ENCODE results near the gene SCN8A.

The SCN8A gene

GRCh38 chr12:51676875-51677274 lies 85.8 kb downstream of the SCN8A start:
- no peak overlapping the region for H3K4me3 Mint-ChIP-seq
- no peaks in the 10 kb centered on the region for H3K36me3 Mint-ChIP-seq (ENCODE audit: low read depth)
- H3K27ac Mint-ChIP-seq = peak overlapping the region in 1 of 3 experiments; percentile 27
- H3K4me1 Mint-ChIP-seq = peaks cover 14% of the 10 kb centered on the region
- peaks cover 13% of the 10 kb centered on the region for H3K27me3 Mint-ChIP-seq (ENCODE audit: low read depth)
- no peaks in the 10 kb centered on the region for H3K9me3 Mint-ChIP-seq
- no peak for TF ChIP-seq CTCF (IDR thresholded peaks at IDR 0.05; ENCODE audit: unreplicated experiment in 3 of 3)

- Mint-ChIP-seq H3K27ac (peak overlapping the region in 1 of 3 experiments; percentile 19), H3K4me1 (peaks cover 14% of the 10 kb centered on the region), H3K36me3 (ENCODE audit: low read depth) (no peaks in the 10 kb centered on the region), H3K27me3 (ENCODE audit: low read depth) (peaks cover 9% of the 10 kb centered on the region), H3K9me3 (no peaks in the 10 kb centered on the region), H3K4me3 (no peak overlapping the region)
- TF ChIP-seq CTCF (IDR thresholded peaks at IDR 0.05; ENCODE audit: unreplicated experiment in 3 of 3) = no peak
Observed at GRCh38 chr12:51677284-51677968, 86.4 kb downstream of the SCN8A start.

DNA sequence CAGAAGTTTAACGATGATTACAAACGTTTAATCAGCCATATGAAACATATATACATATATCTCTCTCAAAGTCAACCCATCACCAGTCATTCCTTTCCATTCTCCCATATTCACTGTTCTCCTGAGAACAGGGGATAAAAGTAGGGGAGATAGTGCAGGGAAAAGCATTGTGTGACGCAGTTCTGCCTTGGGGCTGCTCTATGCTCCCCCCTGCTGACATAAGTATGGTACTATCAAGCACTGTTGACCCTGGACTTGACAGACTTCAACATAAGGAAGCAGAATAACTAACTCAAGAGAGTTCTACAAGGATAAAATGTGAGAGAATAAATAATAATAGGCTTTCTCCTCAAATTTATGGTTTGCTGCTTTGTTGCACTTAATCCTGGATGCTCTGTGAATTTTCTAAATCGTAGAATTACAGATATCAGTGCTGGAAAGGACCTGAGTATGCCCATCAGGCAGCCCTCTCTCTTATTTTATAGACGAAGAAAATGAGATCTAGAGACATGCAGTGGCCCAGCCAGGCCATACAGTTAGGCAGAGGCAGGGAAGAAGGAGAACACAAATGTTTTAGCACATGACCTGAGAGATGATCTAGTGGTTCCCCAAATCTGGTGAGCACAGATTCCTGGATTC lies 87.2 kb downstream of the SCN8A start:
- H3K4me1 Mint-ChIP-seq = peaks cover 14% of the 10 kb centered on the region
- H3K27ac Mint-ChIP-seq = no peak overlapping the region
- H3K36me3 Mint-ChIP-seq (ENCODE audit: low read depth) = no peaks in the 10 kb centered on the region
- no peaks in the 10 kb centered on the region for H3K9me3 Mint-ChIP-seq
- no peak overlapping the region for H3K4me3 Mint-ChIP-seq
- TF ChIP-seq CTCF (IDR thresholded peaks at IDR 0.05; ENCODE audit: unreplicated experiment in 3 of 3) = peak; percentile 48 to 63 (median 52)
- H3K27me3 Mint-ChIP-seq (ENCODE audit: low read depth) = peaks cover 9% of the 10 kb centered on the region

GRCh38 chr12:51682981-51683380 lies 91.9 kb downstream of the SCN8A start:
- H3K4me3 Mint-ChIP-seq = no peak overlapping the region
- TF ChIP-seq CTCF (IDR thresholded peaks at IDR 0.05; ENCODE audit: unreplicated experiment in 3 of 3) = no peak
- H3K27me3 Mint-ChIP-seq (ENCODE audit: low read depth) = peaks cover 12% of the 10 kb centered on the region
- no peaks in the 10 kb centered on the region for H3K36me3 Mint-ChIP-seq (ENCODE audit: low read depth)
- H3K27ac Mint-ChIP-seq = no peak overlapping the region
- H3K4me1 Mint-ChIP-seq = peaks cover 8% of the 10 kb centered on the region
- H3K9me3 Mint-ChIP-seq = no peaks in the 10 kb centered on the region

GRCh38 chr12:51683763-51684357 lies 92.8 kb downstream of the SCN8A start:
- Mint-ChIP-seq H3K27me3 (ENCODE audit: low read depth) (peaks cover 7% of the 10 kb centered on the region), H3K9me3 (no peaks in the 10 kb centered on the region), H3K4me1 (peaks cover 8% of the 10 kb centered on the region), H3K27ac (peak overlapping the region in 1 of 3 experiments; percentile 3), H3K4me3 (no peak overlapping the region), H3K36me3 (ENCODE audit: low read depth) (no peaks in the 10 kb centered on the region)
- TF ChIP-seq CTCF (IDR thresholded peaks at IDR 0.05; ENCODE audit: unreplicated experiment in 3 of 3) = no peak
